SU-DHL-6 (cell line): ENCODE data around the gene FAM3A.
"Not testable (repeated sequence)": the region's sequence is repeated elsewhere in the genome, so short reads cannot be mapped to it uniquely, and the experiment has no call there.

Source experiments
- H2AFZ ChIP-seq: fragments of 200-600 bp; sonication (generic); 2 replicates; pipeline ENCODE4 v1.6.1; 2014; ENCODE audit warnings: low read depth, mild to moderate bottlenecking, moderate library complexity, mixed read lengths, antibody characterized with exemption, low read length; ENCODE audit not compliant: severe bottlenecking
- H3F3A ChIP-seq: fragments of 200-600 bp; shearing (Covaris generic); 2 replicates; pipeline ENCODE4 v1.6.0; 2016; ENCODE audit warnings: antibody characterized with exemption, mild to moderate bottlenecking; ENCODE audit not compliant: insufficient read depth
- H3K27ac ChIP-seq: fragments of 200-600 bp; sonication (generic); 2 replicates; pipeline ENCODE4 v1.5.1; 2016; ENCODE audit warnings: low read depth, mild to moderate bottlenecking, low read length, moderate library complexity, mixed read lengths
- H3K27me3 ChIP-seq: fragments of 200-600 bp; sonication (generic), shearing (Covaris generic); 2 replicates; pipeline ENCODE4 v1.6.0; 2014; ENCODE audit warnings: mild to moderate bottlenecking, low read length
- H3K36me3 ChIP-seq: fragments of 200-600 bp; sonication (generic); 2 replicates; pipeline ENCODE4 v1.6.1; 2014; ENCODE audit warnings: mild to moderate bottlenecking, low read length, mixed read lengths
- H3K4me2 ChIP-seq: fragments of 300-600, 200-600 bp; shearing (Covaris generic), sonication (generic); 2 replicates; pipeline ENCODE4 v1.6.0; 2014; ENCODE audit warnings: low read length, low read depth, mild to moderate bottlenecking; ENCODE audit not compliant: poor library complexity, severe bottlenecking
- H3K4me3 ChIP-seq: fragments of 200-600 bp; sonication (generic); 2 replicates; pipeline ENCODE4 v1.5.1; 2014; ENCODE audit warnings: antibody characterized with exemption, low read length, mild to moderate bottlenecking, mixed read lengths; ENCODE audit not compliant: insufficient read depth, poor library complexity, severe bottlenecking
- H3K79me2 ChIP-seq: fragments of 200-600 bp; sonication (generic); 2 replicates; pipeline ENCODE4 v1.6.1; 2014; ENCODE audit warnings: mild to moderate bottlenecking, low read length, moderate library complexity; ENCODE audit not compliant: insufficient read depth
- H3K9ac ChIP-seq: fragments of 200-600 bp; sonication (generic); 2 replicates; pipeline ENCODE4 v1.7.0; 2014; ENCODE audit warnings: mild to moderate bottlenecking, low read length
- H3K9me2 ChIP-seq: fragments of 200-600 bp; sonication (generic); replicated peaks from 2 replicates; pipeline ENCODE4 v1.6.1; 2014; ENCODE audit warnings: low read length; ENCODE audit not compliant: insufficient read depth
- H3K9me3 ChIP-seq: fragments of 200-600 bp; sonication (generic); 2 replicates; pipeline ENCODE4 v1.6.1; 2014; ENCODE audit warnings: low read length, mixed read lengths; ENCODE audit not compliant: insufficient read depth
- H4K20me1 ChIP-seq: fragments of 200-600 bp; sonication (generic); 2 replicates; pipeline ENCODE4 v1.6.1; 2014; ENCODE audit warnings: low read depth, mild to moderate bottlenecking, antibody characterized with exemption, low read length, moderate library complexity, mixed read lengths
- CTCF ChIP-seq: fragments of 200-600 bp; sonication (generic); IDR thresholded peaks from one replicate; pipeline ENCODE4 v1.5.1; 2017; ENCODE audit warnings: antibody characterized with exemption, mild to moderate bottlenecking, low read length, moderate library complexity; ENCODE audit not compliant: insufficient read depth, poor library complexity, severe bottlenecking
- EZH2phosphoT487 ChIP-seq: fragments of 200-600 bp; sonication (generic), shearing (Covaris generic); conservative IDR thresholded peaks from 2 replicates; pipeline ENCODE4 v1.6.1; 2018; ENCODE audit warnings: mild to moderate bottlenecking, antibody characterized with exemption, low read length, moderate library complexity, mixed read lengths

Gene FAM3A

GRCh38 chrX:154541896-154542722 lies 26.1 kb upstream of the FAM3A start:
- H3K27me3 ChIP-seq: no peaks in the 10 kb centered on the region
- H3K79me2 ChIP-seq: peaks cover 7% of the 10 kb centered on the region
- no peak overlapping the region for H3K4me2 ChIP-seq
- no peak for TF ChIP-seq CTCF
- no peak for TF ChIP-seq EZH2phosphoT487
- H3F3A ChIP-seq: no peaks in the 10 kb centered on the region
- H3K27ac ChIP-seq: no peak overlapping the region
- no peak overlapping the region for H3K9ac ChIP-seq
- no peaks in the 10 kb centered on the region for H3K9me2 ChIP-seq
- no peaks in the 10 kb centered on the region for H3K9me3 ChIP-seq
- no peak overlapping the region for H2AFZ ChIP-seq
- no peaks in the 10 kb centered on the region for H3K36me3 ChIP-seq
- H3K4me3 ChIP-seq: no peak overlapping the region
- no peaks in the 10 kb centered on the region for H4K20me1 ChIP-seq

GRCh38 chrX:154541589-154541895 lies 25.5 kb upstream of the FAM3A start:
- no peaks in the 10 kb centered on the region for H3F3A ChIP-seq
- H3K27ac ChIP-seq: no peak overlapping the region
- H3K9ac ChIP-seq: no peak overlapping the region
- no peak overlapping the region for H2AFZ ChIP-seq
- no peaks in the 10 kb centered on the region for H3K36me3 ChIP-seq
- no peak overlapping the region for H3K4me3 ChIP-seq
- no peaks in the 10 kb centered on the region for H4K20me1 ChIP-seq
- no peaks in the 10 kb centered on the region for H3K9me3 ChIP-seq
- H3K4me2 ChIP-seq: no peak overlapping the region
- no peak for TF ChIP-seq CTCF
- TF ChIP-seq EZH2phosphoT487: no peak
- peaks cover 7% of the 10 kb centered on the region for H3K79me2 ChIP-seq
- no peaks in the 10 kb centered on the region for H3K27me3 ChIP-seq
- H3K9me2 ChIP-seq: no peaks in the 10 kb centered on the region

- no peak overlapping the region for H3K27ac ChIP-seq
- no peak overlapping the region for H3K4me2 ChIP-seq
- H3K27me3 ChIP-seq: no peaks in the 10 kb centered on the region
- no peaks in the 10 kb centered on the region for H3K36me3 ChIP-seq
- peaks cover 1% of the 10 kb centered on the region; the same call in 1 of the 2 replicates for H3K79me2 ChIP-seq
- H3K4me3 ChIP-seq: no peak overlapping the region
- H3K9ac ChIP-seq: no peak overlapping the region
- TF ChIP-seq CTCF (no peak), EZH2phosphoT487 (no peak)
- no peak overlapping the region for H2AFZ ChIP-seq
- no peaks in the 10 kb centered on the region for H3K9me2 ChIP-seq
- H3K9me3 ChIP-seq: no peaks in the 10 kb centered on the region
- no peaks in the 10 kb centered on the region for H4K20me1 ChIP-seq
- no peaks in the 10 kb centered on the region for H3F3A ChIP-seq
Measured at GRCh38 chrX:154540897-154541535, 25.0 kb upstream of the FAM3A start.

GRCh38 chrX:154540365-154540764 lies 24.3 kb upstream of the FAM3A start:
- H3K27ac ChIP-seq, H3K4me3 ChIP-seq: not testable (repeated sequence)

More at GRCh38 chrX:154540365-154540764, 24.3 kb upstream of the FAM3A start:
- not testable (repeated sequence) for H3K9me2 ChIP-seq, H3K79me2 ChIP-seq, H3K27me3 ChIP-seq, H3K9me3 ChIP-seq, H3F3A ChIP-seq, H3K4me2 ChIP-seq, H3K9ac ChIP-seq, H3K36me3 ChIP-seq, H4K20me1 ChIP-seq, H2AFZ ChIP-seq
